ENCODE measurements around the gene SMTNL2.
"Not testable (repeated sequence)": the region's sequence is repeated elsewhere in the genome, so short reads cannot be mapped to it uniquely, and the experiment has no call there.

The SMTNL2 gene

GRCh38 chr17:4607261-4607741 lies 23.0 kb downstream of the SMTNL2 start:
- DNase-seq: no peak

- peak in 1 of 2 donors; percentile 20 for DNase-seq
These were observed 23.5 kb downstream of the SMTNL2 start for GRCh38 chr17:4607773-4608187.

GRCh38 chr17:4609761-4610160 lies 25.4 kb downstream of the SMTNL2 start:
- no peak for DNase-seq

GRCh38 chr17:4610162-4610561 lies 25.8 kb downstream of the SMTNL2 start:
- no peak for DNase-seq

- no peak for DNase-seq
These were observed 26.3 kb downstream of the SMTNL2 start for GRCh38 chr17:4610656-4611055.

- no peak for DNase-seq
These were observed 32.1 kb downstream of the SMTNL2 start for GRCh38 chr17:4616476-4616875.

- no peak for DNase-seq
These were observed 32.8 kb downstream of the SMTNL2 start for GRCh38 chr17:4617090-4617489.

GRCh38 chr17:4617590-4618351 lies 33.4 kb downstream of the SMTNL2 start:
- DNase-seq: no peak

- DNase-seq: no peak
These were observed 36.3 kb downstream of the SMTNL2 start for GRCh38 chr17:4620531-4621101.

GRCh38 chr17:4622375-4622774 lies 38.0 kb downstream of the SMTNL2 start:
- no peak for DNase-seq

GRCh38 chr17:4623249-4623648 lies 38.9 kb downstream of the SMTNL2 start:
- DNase-seq: no peak

GRCh38 chr17:4624451-4624911 lies 40.2 kb downstream of the SMTNL2 start:
- not testable (repeated sequence) for DNase-seq

- DNase-seq: no peak
These were observed 40.9 kb downstream of the SMTNL2 start for GRCh38 chr17:4625181-4625617.

GRCh38 chr17:4626734-4627256 lies 42.5 kb downstream of the SMTNL2 start:
- DNase-seq: no peak

GRCh38 chr17:4631431-4631830 lies 47.1 kb downstream of the SMTNL2 start:
- DNase-seq: no peak

- no peak for DNase-seq
These were observed 47.7 kb downstream of the SMTNL2 start for GRCh38 chr17:4631836-4632580.

GRCh38 chr17:4632581-4632920 lies 48.2 kb downstream of the SMTNL2 start:
- DNase-seq: no peak

GRCh38 chr17:4633643-4634042 lies 49.3 kb downstream of the SMTNL2 start:
- DNase-seq: no peak

GRCh38 chr17:4634976-4635375 lies 50.6 kb downstream of the SMTNL2 start:
- DNase-seq: no peak

- DNase-seq: peak in 1 of 2 donors; percentile 29
These were observed 51.6 kb downstream of the SMTNL2 start for GRCh38 chr17:4635823-4636375.

- no peak for DNase-seq
These were observed 52.3 kb downstream of the SMTNL2 start for GRCh38 chr17:4636474-4637100.

GRCh38 chr17:4638766-4639165 lies 54.4 kb downstream of the SMTNL2 start:
- not testable (repeated sequence) for DNase-seq

All from CD4-positive, alpha-beta T cell treated with Interferon alpha-2 for 1 hour (primary cell).